Measurements from ENCODE around the gene ZFYVE28.
"Not testable (repeated sequence)": the region's sequence is repeated elsewhere in the genome, so short reads cannot be mapped to it uniquely, and the experiment has no call there.

Gene ZFYVE28

DNA sequence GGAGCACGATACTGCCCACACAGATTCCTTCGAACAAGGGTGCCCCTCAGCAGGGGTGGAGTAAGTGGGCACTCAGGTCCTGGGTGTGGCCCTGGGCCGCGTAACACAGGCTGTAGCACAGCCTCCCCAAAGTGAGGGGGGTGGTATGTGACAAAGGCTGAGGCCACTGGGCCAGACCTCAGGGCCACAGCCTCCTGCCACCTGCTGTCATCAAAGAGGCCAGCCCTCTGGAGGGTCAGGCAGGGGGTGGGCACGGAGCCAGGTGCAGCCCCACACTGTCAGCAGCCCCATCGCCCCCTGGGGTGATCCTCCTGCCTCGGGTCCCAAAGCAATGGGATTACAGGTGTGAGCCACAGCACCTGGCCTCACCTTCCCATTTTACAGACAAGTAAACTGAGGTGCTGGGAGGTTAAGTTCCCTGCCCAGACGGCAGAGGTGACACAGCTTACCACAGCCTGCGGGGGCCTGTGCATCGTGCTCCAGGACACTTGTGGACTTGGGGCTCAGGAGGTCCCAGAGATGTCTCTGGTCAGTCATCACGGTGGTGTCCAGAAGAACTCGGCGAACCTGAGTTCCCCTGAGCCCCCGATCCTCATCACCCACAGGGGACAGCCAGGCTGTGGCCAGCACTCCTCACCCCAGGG is 129.0 kb downstream of the ZFYVE28 start:
- no peak for DNase-seq (ENCODE audit: low read depth in 2 of 2)

DNA sequence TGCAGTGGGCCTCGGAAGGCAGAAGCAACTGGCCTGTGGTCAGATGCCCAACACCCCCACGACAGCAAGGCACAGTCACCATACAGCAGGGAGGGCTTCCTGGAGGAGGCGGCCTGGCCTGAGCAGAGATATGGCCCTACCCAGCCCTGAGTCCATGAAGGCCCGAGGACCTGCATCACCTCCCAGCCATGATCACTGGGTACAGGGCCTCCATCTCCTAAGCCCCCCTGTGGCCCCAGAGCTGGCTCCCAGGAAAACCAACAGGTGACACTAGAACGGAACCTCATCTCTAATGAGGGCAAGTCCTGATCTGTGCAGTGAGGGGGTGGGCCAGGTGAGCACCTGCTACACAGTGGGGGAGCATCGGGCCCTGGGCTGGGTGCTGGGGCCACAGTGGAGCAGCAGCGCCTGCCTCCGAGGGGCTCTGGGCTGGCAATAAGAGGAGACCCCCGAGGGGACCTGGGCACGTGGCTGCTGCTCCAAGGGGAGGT is 130.3 kb downstream of the ZFYVE28 start:
- DNase-seq (ENCODE audit: low read depth in 2 of 2): no peak

DNA sequence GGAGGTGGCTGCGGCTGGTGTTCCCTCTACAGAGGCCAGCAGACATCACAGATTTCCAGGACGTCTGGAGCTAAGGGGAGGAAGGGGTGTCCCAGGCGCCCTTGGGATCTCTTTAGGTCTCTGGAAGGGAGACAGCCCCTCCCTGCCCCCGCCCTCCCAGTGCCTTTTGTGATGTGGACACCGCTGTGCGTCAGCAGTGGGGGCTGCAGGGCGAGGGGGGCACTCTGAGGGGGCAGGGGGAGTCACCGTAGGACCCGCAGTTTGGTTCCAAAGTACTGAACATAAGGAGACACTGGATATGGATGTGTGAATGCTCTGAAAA is 130.9 kb downstream of the ZFYVE28 start:
- no peak for DNase-seq (ENCODE audit: low read depth in 2 of 2)

DNA sequence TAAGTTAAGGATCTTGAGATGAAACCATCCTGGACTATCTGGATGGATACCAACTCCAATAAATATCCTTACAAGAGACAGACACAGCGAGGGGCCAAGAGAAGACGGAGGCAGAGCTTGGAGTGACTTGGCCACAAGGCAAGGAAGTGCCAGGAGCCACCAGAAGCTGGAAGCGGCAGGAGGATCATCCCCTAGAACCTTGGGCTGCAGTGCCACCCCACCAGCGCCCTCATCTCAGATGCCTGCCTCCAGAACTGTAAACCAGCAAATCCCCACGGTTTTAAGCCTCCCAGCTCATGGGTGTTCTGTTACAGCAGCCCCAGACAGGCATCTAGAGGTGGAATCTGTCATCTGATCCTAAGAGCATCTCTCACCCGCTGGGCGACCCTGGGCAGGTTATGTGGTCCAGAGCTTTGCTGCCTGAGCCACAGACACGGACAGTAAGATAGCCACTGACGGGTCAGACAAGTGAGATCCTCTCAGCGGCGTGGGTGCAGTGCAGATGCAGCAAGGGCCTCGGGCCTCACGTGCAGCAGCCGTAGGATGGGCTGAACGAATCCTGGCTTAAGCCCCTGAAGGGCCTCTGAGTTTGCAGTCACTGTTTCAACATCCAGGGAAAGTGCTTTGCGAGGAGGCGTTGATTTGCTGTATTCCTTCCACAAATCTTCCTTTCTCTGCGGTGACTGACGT is 131.4 kb downstream of the ZFYVE28 start:
- no peak for DNase-seq (ENCODE audit: low read depth in 2 of 2)

DNA sequence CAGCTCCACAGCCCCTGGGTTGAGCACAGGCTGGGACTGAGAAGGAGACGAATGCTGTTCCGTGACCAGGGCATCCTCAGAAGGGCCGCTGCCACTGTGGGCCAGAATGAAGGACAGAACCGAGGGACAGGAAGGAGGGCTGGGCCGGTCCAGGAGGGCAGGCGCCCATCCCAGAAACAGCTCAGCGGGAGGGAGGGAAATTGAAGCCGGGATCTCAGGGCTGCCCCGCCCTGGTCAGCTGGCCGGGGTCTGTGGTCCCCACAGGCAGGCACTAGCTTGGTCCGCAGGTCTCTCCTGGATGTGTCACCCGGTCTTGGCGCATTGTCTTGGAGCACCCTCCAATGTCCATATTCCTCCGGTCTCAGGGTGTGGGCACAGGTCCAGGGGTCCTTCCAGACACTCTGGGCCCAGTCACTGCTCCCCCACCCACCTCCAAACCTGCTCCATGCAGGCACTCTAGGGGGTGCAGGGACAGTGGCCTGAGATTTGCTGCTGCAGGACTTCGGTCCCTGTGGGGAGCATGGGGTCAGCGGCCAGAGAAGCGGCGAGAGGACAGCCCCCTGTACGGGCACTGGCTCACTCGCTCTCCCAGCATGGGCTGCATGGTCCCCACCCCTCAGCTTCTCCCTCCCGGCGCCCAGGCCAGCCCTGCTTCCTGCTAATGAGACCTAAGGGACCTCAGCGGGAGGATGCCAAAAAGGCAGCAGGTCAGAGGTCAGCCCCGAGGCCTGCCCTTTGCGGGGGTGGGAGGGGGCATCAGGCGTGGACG is 132.6 kb downstream of the ZFYVE28 start:
- no peak for DNase-seq (ENCODE audit: low read depth in 2 of 2)

DNA sequence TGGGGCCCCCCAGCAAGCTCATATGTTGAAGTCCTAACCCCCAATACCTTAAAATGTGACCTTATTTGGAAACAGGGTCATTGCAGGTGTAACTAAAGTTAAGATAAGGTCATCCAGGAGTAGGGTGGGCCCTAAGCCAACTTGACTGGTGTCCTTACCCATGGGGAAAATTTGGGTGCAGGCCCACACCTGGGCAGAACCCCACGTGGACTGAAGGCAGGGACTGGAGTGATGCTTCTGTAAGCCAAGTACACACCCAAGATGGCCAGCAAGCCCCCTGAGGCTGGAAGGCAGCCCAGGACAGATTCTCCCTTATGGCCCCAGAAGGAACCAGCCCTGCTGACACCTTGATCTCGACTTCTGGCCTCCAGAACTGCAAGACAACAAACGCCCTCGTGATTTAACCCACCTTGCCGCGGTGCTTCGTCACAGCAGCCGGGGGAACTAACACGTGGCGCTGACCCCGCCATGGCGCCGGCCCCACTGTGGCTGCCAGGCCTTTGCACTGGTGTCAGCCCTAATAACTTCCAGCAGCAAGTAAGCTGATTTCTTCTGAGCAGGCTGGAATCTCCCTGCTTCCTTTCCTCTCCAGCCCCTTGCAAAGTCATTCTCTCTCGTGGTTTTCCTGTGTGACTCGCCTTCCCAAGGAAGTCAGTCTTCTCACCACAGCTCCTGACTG is 133.4 kb downstream of the ZFYVE28 start:
- DNase-seq (ENCODE audit: low read depth in 2 of 2): no peak

DNA sequence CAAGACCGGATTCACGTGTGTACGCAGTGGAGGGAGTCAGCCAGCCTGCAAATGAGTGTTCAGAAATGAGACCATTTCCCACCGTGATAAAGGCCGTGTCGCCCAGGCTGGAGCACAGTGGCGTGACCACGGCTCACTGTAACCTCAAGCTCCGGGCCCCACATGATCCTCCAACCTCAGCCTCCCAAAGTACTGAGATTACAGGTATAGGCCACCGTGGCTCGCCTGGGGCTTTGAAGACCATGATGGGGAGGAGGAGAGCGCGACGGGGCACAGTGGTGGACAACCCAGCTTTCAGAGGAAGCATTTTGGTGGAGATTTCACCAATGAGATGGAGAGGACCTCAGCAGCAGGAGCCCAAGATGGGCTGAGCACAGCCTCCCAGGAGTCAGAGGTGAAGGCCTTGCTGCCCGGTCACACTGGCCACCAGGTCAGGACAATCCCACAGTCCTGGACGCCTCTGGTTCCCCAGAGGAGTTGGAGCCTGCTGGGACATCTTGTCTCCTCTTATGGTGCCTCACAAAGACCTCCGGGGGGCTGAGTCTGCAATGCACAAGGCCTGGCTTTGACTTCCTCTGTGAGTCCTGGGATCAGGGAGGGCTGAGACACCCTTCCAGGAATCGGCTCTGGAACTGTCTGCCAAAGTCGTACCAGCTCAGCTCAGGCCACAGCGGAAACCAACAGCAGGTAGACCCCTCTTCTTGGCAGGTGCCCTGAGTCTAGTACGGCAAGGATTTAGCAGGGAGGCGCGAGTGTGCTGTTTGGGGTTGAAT is 134.1 kb downstream of the ZFYVE28 start:
- DNase-seq (ENCODE audit: low read depth in 2 of 2): no peak

DNA sequence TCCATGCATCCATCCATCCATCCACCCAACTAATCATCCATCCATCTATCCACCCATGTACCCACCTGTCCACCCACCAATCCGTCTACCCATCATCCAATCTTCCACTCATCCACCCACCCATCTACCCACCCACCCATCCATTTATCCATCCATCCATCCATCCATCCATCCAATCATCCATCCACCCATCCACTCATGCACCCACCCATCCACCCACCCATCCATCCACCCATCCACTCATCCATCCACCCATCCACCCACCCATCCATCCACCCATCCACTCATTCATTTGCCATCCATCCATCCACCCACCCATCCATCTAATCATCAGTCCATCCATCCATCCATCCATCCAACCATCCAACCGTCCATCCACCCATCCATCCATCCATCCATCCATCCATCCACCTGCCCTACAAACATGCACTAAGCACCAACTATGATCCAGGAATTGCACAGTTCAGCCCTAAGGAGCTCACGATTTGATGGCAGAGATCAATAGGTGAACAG is 135.2 kb downstream of the ZFYVE28 start:
- DNase-seq (ENCODE audit: low read depth in 2 of 2): no peak

DNA sequence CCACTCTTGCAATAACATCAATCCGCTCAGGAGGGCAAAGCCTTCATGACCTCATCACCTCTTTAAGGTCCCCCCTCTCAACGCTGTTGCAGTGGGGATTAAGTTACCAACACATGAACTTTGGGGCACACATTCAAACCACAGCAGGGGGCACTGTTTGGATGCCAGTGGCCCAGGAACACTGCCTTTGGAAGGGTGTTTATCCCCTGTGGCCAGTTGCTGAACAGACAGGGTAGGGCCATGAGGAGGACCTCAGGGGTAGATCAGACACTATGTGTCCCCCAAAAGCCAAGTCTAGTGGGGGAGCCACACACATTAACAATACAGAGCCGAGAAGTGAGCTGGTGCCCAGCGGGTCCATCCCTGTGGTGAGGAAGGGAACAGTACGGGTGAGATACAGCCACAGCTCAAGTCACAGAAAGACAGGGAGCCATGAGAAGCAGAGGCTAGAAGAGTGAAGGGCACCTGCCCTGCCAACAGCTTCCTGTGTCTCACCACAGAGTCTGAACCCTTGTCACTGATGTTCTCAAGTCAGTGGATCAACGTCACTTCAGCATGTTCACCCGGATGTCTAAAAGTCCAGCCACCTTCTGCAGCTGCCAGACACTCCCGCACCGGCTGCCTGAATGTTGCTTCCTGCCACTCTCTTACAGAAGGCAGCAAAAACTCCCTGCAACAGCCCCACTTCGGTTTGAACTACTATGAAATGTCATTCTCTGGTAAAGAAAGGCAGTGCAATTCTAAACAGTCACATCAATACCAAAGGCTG is 136.7 kb downstream of the ZFYVE28 start:
- DNase-seq (ENCODE audit: low read depth in 2 of 2): peak in 1 of 2 experiments; percentile 21

DNA sequence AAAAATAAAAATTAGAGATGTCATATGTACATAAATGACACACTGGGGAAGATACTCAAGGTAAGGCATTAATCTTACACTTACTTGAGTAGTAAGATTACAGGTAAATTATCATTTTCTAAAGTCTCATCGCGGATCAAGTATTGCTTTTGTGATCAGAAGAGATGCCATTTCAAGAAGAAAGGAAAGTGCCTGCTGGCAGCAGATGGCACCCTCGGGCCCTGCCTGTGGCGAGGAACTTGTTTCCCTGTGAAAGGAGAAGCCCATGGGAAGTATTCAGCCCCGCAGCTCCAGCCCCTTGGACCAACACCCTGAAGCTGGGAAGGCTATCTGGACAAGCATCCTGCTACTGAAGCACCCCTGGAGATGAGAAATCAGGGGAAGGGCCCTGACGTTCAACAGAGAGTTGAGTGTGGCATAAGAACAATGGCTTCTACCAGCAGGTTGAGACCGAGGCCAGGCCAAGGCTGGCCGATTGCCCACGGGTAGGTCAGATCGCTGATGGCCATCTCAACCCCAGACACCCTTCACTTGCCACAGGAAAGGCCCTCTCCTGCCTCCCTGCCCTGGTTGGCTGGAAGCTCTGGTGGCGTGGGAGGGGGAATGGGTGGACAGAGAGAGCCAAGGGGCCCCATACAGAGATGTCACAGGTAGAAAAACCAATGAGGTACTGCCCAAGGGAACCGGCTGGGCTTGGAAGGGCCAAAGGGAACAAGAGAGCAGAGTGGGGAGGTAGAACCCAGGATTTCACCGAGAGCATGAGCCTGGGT is 137.7 kb downstream of the ZFYVE28 start:
- DNase-seq (ENCODE audit: low read depth in 2 of 2): no peak

DNA sequence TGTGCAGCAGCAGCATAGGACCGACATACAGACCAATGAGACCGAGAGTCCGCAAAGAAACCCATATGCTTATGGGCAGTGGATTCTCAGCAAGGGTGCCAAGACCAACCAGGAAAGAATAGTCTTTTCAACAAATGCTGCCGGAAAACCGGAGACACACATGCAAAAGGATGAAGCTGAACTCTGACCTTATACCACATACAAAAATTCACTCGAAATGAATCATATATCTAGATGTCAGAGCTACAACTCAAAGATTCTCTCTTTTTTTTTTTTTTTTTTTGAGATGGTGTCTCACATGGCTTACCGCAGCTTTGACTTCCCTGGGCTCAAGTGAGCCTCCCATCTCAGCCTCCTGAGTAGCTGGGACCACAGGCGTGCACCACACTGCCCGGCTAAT is 140.5 kb downstream of the ZFYVE28 start:
- DNase-seq (ENCODE audit: low read depth in 2 of 2): no peak

DNA sequence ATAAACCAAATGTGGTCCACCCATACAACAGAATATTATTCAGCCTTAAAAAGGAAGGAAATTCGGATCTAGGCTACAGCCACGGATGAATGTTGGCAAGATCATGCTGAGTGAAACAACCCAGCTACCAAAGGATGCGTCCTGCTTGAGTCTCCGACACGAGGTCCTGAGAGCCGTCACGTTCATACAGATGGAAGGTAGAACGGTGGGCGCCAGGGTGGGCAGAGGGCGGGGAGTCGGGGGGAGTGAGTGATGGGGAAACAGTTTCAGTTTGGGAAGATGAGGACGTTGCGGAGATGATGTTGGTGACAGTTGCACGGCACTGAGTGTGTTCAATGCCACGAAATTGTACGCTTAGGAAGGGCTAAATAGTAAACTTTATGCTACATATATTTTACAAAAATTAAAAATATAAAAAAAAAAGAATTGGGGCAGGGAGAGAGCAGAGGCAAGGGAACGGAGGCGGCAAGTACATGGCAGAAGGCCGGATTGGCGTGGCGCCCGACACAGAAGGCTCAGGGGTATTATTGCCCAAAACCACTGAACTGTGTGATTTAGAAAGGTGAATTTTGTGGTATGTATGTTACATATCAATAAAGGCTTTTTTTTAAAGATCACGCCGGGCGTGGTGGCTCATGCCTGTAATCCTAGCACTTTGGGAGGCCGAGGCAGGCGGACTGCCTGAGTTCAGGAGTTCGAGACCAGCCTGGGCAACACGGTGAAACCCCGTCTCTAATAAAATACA is 141.7 kb downstream of the ZFYVE28 start:
- no peak for DNase-seq (ENCODE audit: low read depth in 2 of 2)

DNA sequence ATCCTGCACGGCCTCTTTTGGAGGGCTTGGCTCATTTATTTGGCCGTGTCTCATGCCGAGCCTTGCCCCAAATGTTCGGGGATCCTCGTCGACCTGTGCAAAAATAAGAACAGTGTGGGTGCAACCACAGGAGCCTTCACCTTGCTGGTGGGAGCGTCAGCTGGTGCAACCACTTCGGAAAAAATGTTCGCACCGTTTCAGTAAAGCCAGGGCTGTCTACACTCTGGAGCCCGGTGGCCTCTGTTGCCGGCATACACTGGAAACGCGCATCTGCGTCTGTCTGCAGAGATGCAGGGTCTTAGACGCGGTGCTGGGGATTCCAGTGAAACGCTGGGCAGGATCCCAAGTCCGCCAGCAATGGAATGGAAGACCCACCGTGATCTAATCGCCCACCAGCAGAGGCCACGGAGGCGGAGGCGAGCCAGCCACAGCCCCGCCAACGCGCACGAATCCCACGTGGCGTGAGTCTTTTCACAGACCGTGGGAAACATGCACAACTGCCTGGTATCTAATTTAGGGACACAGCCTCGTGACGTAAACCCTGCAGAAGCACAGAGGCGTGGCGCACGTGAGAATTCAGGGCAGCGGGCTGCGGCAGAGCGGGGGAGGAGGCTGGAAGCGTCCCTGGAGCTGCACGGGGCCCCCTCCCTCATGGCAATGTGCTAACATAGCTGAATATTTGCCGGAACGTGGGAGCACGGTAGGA is 142.7 kb downstream of the ZFYVE28 start:
- DNase-seq (ENCODE audit: low read depth in 2 of 2): no peak

DNA sequence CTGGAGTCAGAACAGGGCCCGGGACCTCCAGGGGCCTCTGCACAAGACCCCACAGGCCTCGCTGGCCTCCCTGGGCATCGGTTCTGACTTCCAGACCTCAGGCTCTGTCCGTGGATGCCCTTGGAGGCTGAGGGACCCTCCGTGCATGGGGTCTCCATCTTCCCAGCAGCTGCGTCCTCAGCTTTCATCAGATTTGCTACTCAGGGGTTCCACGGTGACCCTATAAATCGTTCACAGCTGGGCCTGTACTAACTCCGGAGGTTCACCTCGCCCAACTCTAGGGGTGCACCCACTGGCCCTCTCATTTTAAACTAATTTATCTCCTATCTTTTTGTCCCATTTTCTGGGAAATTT is 143.4 kb downstream of the ZFYVE28 start:
- DNase-seq (ENCODE audit: low read depth in 2 of 2): not testable (repeated sequence)

DNA sequence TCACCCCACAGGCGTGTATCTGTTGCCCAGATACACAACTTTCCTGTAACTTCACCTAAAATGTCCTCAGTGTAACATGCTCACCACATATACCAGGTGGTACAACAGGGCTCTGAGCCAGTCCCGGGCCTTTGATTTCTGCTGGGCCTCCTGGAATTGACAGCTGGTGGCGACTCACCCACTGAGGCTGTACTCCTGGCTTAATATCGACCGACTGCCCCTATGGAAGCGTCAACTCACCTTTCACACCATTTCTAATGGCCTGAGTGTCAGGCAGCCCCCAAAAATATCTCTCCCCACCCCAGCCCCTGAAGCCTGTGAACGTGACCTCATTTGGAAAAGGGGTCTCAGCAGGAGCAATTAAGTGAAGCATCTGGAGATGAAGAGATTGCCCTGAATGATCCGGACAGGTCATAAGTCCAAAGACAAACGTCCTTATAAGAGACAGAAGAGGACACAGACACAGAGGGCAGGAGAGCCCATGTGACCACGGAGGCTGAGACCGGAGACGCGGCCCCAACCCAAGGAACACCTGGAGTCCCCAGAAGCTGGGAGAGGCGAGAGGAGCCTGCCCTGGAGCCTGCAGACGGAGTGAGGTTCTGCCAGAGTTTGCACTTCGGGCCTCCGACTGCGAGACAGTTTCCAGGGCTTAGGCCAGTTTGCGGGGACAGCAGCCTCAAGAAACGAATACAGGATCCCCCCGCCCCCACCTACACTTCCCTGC is 144.0 kb downstream of the ZFYVE28 start:
- no peak for DNase-seq (ENCODE audit: low read depth in 2 of 2)

DNA sequence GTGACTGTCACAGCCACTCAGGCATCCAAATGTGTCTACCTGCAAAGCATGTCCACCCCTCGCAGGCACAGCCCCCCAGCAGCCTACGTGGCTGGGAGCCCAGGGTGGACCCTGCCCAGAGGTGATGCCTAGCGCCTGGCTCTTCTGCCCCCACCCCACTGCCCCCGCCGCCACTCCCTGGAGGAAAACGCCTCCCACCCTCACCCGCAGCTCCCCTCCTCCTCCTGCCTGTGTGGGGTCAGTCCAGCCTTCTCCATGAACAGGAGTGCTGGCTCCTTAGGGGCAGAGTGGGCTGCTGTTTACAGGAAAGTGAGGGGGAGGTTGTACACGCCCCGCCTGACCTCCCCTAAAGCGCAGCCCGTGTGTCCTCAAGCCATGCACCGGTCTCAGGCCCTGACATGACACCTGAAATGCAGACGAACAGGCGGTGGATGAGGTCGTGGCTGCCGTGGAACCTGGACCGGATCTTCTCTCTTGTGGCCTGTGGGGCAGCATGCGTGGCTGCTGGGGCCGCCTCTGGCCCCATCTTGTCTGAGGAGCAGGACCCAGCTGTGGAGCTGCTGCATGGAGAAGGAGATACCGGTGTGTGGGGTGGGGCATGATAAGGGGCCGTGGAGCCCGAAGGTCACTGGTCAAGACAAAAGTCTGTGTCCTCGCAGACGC is 144.7 kb downstream of the ZFYVE28 start:
- DNase-seq (ENCODE audit: low read depth in 2 of 2): no peak

DNA sequence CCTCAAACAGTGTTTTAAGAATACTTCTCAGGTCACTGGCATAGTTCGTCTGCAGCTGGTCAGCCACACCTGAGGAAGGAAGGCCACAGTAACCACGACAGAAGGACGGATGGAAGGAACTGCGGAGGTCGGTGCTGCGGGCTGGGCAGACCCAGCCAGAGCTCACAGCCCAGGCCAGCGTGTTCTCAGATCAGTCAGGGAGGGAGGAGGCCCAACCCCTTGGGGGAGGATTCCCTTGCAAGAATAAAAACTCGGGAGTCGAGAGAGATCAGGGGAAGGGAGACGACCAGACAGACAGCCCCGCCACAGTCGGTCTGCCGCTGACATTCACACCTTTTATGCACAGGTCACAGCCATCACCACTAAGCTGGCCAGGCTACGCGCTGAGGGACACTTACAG is 145.2 kb downstream of the ZFYVE28 start:
- DNase-seq (ENCODE audit: low read depth in 2 of 2): no peak

DNA sequence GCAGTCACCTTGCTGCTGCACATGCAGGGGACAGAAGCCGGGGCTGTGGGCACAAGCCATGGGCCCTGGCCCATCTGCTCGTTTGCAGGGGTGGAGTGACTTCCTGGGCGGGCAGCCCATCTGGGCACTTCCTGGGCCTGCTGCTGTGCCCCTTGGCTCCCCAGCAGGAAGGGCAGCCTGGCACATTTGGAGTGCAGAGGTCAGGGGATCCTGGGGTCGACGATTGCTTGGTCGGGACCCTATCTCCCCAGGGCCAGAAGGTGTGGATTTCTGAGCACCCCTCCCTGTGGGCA is 145.7 kb downstream of the ZFYVE28 start:
- no peak for DNase-seq (ENCODE audit: low read depth in 2 of 2)
